Pancreas (tissue), 10 donors: ENCODE data around the gene ATP9A. TPM values are rescaled to one million over a fixed set of nuclear protein-coding genes. Genes with fewer than 3 reads are reported as not detected.

Experiments
- ATAC-seq, 4 donors: fragments of 200-7000 bp; cut with Tn5 transposase; one replicate each; pipeline versions ENCODE4 v1.8.0 to v1.9.1; 2020; ENCODE audit warnings: mild to moderate bottlenecking in 4 of 4, moderate library complexity in 4 of 4
- DNase-seq, 6 donors: peaks; one replicate each; pipeline ENCODE4 v3.0.0-alpha.2; 2020
- FAIRE-seq: peaks from 2 replicates; lab custom pipeline; 2012; peaks lifted over from hg19 to GRCh38; lab: Jason Lieb, UNC
- H3K27ac ChIP-seq, 4 donors: fragments of 200-600 bp; sonication (generic); 1 replicate in 3 of 4; 2 replicates in 1 of 4; pipeline versions ENCODE4 v1.5.0 to v1.8.0; 2020
- H3K27me3 ChIP-seq, 4 donors: fragments of 200-600 bp; one replicate each; pipeline ENCODE4 v1.8.0; 2021
- H3K36me3 ChIP-seq, 3 donors: fragments of 200-600 bp; sonication (generic) in 1 of 3; one replicate each; pipeline versions ENCODE4 v1.5.0 to v1.8.0; 2020 to 2021
- H3K4me1 ChIP-seq, 3 donors: fragments of 200-600 bp; one replicate each; pipeline ENCODE4 v1.8.0; 2021
- H3K4me3 ChIP-seq, 4 donors: fragments of 200-600 bp; sonication (generic) in 2 of 4; one replicate each; pipeline versions ENCODE4 v1.5.0 to v1.8.0; 2020 to 2021
- H3K9me3 ChIP-seq, 4 donors: fragments of 200-600 bp; one replicate each; pipeline ENCODE4 v1.8.0; 2021
- CTCF ChIP-seq, 4 donors: fragments of 200-600 bp; sonication (generic) in 3 of 4; IDR thresholded peaks; one replicate each; pipeline versions ENCODE4 v1.5.0 to v1.8.0; 2021; ENCODE audit warnings: antibody characterized with exemption in 4 of 4
- WGBS, 2 donors: extraction: QIAGEN DNeasy Blood & Tissue Kit; methylation state at CpG; one replicate each; pipeline ENCODE4 v1.1.7; 2013; 5-methylcytosine and 5-hydroxymethylcytosine counted together
- intact Hi-C, 3 donors: fragments of 100-400 bp; cut with DNase I; formaldehyde crosslinking; loops; one replicate each; pipeline versions ENCODE4 v1.11.1 to v1.14.2; 2022
- polyA plus RNA-seq, 2 donors: library from polyadenylated mRNA; stranded (reverse); fragments of 200-250 nt; gene quantifications; one replicate each; pipeline ENCODE4 v1.2.3, GENCODE V29; 2013
- total RNA-seq, 6 donors: library from RNA; stranded (reverse); fragmentation: NEBNext Ultra II Directional in 4 of 6; extraction: Animal tissue kit (Norgen Biotek cat#: 25700) in 4 of 6; gene quantifications; one replicate each; pipeline versions ENCODE4 v1.2.1 to v1.2.4, GENCODE V29; 2021 to 2023
- donor health status: healthy with polysubstance abuse.
- donor health status: DM: no; HTN: no; CAD: no; lungs with moderate emphysema.
- donor health status: DM: no; HTN: no; CAD: no.
- donor health status: control.
- donor health status: control.
- donor health status: Bipolar disorder and iron deficiency.
- donor health status: DM: yes; HTN: yes; CAD: no.
- donor health status: DM: no; HTN: no; CAD: no.
- donor health status: DM: no; HTN: no; CAD: no.
- donor health status: DM: yes; HTN: yes; CAD: no.

The ATP9A gene
- total and polyA plus RNA-seq, 8 donors, result 5.8 to 41.0 (median 20.0) TPM

GRCh38 chr20:51711426-51711825 is 56.8 kb downstream of the ATP9A start:
- H3K4me1 ChIP-seq, result no peaks in the 10 kb centered on the region
- no peaks in the 10 kb centered on the region for H3K27me3 ChIP-seq
- ATAC-seq (no peak), DNase-seq (no peak), FAIRE-seq (no peak)
- intact Hi-C loops, result no loop called here
- H3K9me3 ChIP-seq, result no peaks in the 10 kb centered on the region
- 82 to 86% methylated on average over 2 of the region's 2 CpGs for WGBS, 2 donors
- H3K36me3 ChIP-seq, result peaks cover 0 to 3% (median 0%) of the 10 kb centered on the region in 3 donors
- H3K27ac ChIP-seq, result no peak overlapping the region
- no peak overlapping the region for H3K4me3 ChIP-seq
- no peak for TF ChIP-seq CTCF (IDR thresholded peaks at IDR 0.05)

- ATAC-seq (no peak), DNase-seq (no peak), FAIRE-seq (no peak)
- H3K36me3 ChIP-seq, result peaks cover 0 to 3% (median 0%) of the 10 kb centered on the region in 3 donors
- no peak for TF ChIP-seq CTCF (IDR thresholded peaks at IDR 0.05)
- no peaks in the 10 kb centered on the region for H3K9me3 ChIP-seq
- no peak overlapping the region for H3K4me3 ChIP-seq
- H3K27ac ChIP-seq, result no peak overlapping the region
- no peaks in the 10 kb centered on the region for H3K4me1 ChIP-seq
- intact Hi-C loops, result no loop called here
- no peaks in the 10 kb centered on the region for H3K27me3 ChIP-seq
- 87% methylated on average over 10 of the region's 10 CpGs for WGBS, 2 donors
Measured at GRCh38 chr20:51710361-51710894, 57.8 kb downstream of the ATP9A start.

GRCh38 chr20:51705400-51705799 is 62.8 kb downstream of the ATP9A start:
- TF ChIP-seq CTCF (IDR thresholded peaks at IDR 0.05), result no peak
- FAIRE-seq (no peak), DNase-seq (no peak), ATAC-seq (no peak)
- Histone ChIP-seq H3K9me3 (no peaks in the 10 kb centered on the region), H3K36me3 (peaks cover 0 to 3% (median 0%) of the 10 kb centered on the region in 3 donors), H3K27me3 (no peaks in the 10 kb centered on the region), H3K4me1 (peaks cover 7 to 15% (median 13%) of the 10 kb centered on the region in 3 donors), H3K27ac (no peak overlapping the region), H3K4me3 (no peak overlapping the region)
- 58 to 68% methylated on average over 4 of the region's 4 CpGs for WGBS, 2 donors
- intact Hi-C loops, result no loop called here

- no peak overlapping the region for H3K4me3 ChIP-seq
- DNase-seq (no peak), FAIRE-seq (no peak), ATAC-seq (peak; percentile 46 to 82 (median 77))
- peaks cover 7 to 15% (median 13%) of the 10 kb centered on the region in 3 donors for H3K4me1 ChIP-seq
- intact Hi-C loops, result no loop called here
- no peak for TF ChIP-seq CTCF (IDR thresholded peaks at IDR 0.05)
- H3K36me3 ChIP-seq, result no peaks in the 10 kb centered on the region
- H3K27ac ChIP-seq, result peak overlapping the region in 3 of 4 donors; percentile 22 to 47 (median 30)
- 59 to 60% methylated on average over 8 of the region's 8 CpGs for whole genome bisulfite sequencing, 2 donors
- H3K27me3 ChIP-seq, result no peaks in the 10 kb centered on the region
- no peaks in the 10 kb centered on the region for H3K9me3 ChIP-seq
Measured at GRCh38 chr20:51703400-51704287, 64.5 kb downstream of the ATP9A start.
